NCI-H187 (cell line): ENCODE measurements around the gene DAAM2.

Experiments used
- DNase-seq, 2 experiments: peaks; one replicate each; lab custom pipeline; 2025; lab: John Stamatoyannopoulos, UW

DAAM2 gene

DNA sequence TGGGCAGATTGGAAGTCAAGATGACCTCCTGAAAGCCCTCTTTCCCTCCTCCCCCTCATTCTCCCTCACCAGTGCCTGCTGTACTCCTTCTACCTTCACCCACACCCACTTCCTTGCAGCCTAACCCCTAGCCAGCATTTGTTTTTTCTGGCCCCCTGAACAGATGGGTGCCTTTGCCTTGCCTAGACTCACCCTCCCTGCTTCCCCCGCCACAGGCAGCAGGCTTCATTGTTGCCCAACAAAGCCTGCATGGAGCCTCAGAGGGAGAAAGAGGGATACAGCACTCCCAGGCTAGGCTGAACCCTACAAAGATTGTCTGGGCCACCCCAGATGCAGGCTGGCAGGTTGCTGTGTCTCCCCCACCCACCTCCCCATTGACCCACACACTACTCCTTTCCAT lies 139.4 kb downstream of the DAAM2 start:
- no peak for DNase-seq

GRCh38 chr6:39932386-39932910 lies 140.3 kb downstream of the DAAM2 start:
- no peak for DNase-seq

GRCh38 chr6:39933669-39934130 lies 141.5 kb downstream of the DAAM2 start:
- no peak for DNase-seq

- no peak for DNase-seq
Observed at GRCh38 chr6:39934131-39934757, 142.1 kb downstream of the DAAM2 start, which contains the start of gene MOCS1. Gene MOCS1, minus strand, starts transcription at chr6:39934462. Its CDS starts 45 bp downstream, at chr6:39934417.

- no peak for DNase-seq
Observed at GRCh38 chr6:39935241-39935640, 143.1 kb downstream of the DAAM2 start.

- DNase-seq, result no peak
Observed at GRCh38 chr6:39936857-39937256, 144.7 kb downstream of the DAAM2 start.

- no peak for DNase-seq
Observed at GRCh38 chr6:39937686-39938333, 145.6 kb downstream of the DAAM2 start.

DNA sequence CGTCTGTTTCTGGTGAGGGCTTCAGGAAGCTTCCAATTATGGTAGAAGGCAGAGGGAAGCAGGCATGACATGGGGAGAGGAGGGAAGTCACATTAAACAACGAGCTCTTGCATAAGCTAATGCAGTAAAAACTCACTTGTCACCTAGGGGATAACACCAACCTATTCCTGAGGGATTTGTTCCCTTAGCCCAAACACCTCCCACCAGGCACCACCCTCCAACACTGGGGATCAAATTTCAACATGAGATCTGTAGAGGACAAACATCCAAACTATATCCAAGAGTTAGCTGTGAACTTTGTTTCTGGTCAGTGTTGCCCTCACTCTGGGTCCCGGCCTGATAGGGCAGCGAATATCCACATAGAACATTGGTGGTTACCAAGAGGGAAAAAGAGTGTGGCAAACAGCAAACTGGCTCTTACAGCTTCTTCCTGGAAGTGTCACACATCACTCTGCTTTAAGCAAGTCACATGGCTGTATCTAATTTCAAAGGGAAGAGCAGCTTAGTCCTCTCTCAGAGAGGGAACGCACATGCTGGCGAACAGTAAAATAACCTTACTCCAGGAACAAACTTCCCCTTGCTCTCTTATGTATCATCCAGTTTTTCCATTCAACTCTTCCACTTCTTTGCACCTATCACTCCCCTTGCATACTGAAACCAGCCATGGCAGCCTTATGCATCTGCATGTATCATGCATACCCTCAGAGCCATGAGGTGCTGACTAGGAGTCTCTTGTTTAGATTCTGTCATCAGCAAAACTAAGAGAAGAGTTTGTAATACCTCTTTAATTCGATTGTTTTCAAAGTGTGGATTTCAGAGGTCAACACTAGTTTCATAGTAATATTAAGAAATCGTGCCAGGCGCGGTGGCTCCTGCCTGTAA lies 146.8 kb downstream of the DAAM2 start:
- no peak for DNase-seq

DNA sequence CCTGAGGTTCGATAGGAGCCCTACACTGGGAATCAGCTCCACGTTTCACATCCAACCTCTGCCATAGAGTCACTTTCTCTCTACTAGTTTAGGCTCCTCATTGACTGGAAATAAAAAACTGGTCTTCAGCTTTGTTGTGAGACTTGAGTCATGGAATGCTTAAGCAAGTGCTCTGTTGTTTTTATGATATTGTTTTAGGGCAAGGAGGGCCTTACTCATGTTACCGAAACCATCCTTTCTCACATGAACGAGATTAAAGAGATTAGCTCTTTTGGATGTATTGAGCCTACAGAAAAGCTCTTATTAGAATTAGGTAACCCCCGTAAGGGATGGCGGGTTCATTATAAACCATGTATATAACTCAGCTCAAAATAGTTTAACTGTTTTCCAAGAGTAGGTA lies 149.0 kb downstream of the DAAM2 start:
- DNase-seq, result no peak

GRCh38 chr6:39941820-39942219 lies 149.6 kb downstream of the DAAM2 start:
- no peak for DNase-seq

GRCh38 chr6:39942903-39943580 lies 150.9 kb downstream of the DAAM2 start:
- DNase-seq, result no peak

DNA sequence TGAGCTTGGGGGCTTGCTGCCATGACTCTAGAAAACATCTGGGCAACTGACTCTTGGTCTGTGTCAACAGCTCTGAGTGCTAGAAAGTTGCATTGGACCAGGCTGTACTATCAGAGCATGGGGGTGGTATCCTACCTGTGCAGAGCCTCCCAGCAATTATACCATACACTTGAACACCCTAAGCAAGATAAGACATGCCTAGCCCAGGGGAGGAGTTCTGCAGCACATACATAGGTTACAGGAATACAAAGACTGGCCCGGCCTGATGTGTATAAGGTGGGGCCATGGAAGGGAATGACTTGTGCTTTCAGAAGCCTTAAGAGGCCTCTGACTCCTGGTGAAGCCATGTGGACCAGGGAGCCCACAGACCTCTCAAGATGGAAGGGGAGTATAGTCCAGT lies 153.4 kb downstream of the DAAM2 start:
- no peak for DNase-seq

- no peak for DNase-seq
Observed at GRCh38 chr6:39947611-39948068, 155.5 kb downstream of the DAAM2 start.

DNA sequence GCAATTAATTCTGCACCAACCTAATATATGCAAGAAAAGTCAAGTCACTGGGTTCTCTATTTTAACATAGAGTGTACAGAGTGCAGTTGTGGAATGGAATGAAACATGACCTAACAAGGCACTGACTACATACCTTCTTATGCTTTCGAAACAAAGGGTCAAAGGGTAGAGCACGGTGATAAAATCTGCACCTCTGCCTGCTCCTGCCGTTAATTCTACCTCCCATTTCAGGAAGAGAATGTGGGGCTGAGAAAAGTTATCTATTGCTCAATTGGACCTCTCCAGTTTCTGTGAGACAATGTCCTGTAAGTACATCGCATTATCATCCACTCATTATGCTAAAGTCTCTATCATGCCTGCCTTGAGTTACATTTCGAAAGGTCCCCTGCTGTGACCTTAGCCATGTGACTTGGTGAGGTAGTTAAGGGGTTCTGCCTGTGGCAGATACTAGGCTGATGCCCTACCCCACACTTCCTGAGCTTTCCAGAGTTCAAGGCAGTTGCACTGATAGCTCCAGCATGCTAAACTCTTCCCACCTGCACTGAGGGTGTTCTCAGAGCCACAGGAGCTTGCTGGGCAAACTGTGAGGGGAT lies 156.1 kb downstream of the DAAM2 start:
- no peak for DNase-seq

- no peak for DNase-seq
Observed at GRCh38 chr6:39950125-39950720, 158.0 kb downstream of the DAAM2 start.

- DNase-seq, result no peak
Observed at GRCh38 chr6:39951191-39951590, 159.0 kb downstream of the DAAM2 start.

- no peak for DNase-seq
Observed at GRCh38 chr6:39951716-39952115, 159.5 kb downstream of the DAAM2 start.

- no peak for DNase-seq
Observed at GRCh38 chr6:39952167-39952566, 160.0 kb downstream of the DAAM2 start.

DNA sequence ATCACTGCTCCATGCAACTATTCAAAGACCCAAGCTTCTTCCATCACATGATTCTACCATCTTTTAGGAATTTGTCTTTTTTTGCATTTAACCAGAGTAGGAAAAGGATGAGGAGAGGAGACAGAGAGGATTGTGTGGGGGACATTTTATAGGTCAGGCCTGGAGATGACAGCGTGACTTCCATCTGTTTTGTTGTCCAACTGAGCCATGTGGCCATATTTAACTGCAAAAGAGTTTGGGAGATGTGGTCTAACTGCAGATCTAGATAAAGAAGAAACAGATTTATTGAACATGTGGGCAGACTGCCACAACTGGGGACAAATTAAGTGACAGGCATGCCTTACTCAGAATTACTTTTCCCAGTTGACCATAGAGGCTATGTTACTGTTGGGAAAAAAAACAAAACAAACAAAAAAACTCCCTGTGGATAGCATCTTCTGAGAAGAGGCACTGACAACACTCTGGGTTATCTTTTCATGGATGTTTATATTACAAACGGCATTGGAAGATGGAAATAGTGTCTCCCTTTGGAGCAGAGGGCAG lies 161.0 kb downstream of the DAAM2 start:
- DNase-seq, result no peak
